GM18505 (cell line): Measurements from ENCODE around the gene RASSF4.

ENCODE experiments used
- ATAC-seq: cut with Tn5 transposase; IDR thresholded peaks from one replicate; pipeline ENCODE4 v1.9.1; 2021; ENCODE audit not compliant: unreplicated experiment
- POLR2A ChIP-seq: IDR thresholded peaks from 4 replicates; pipeline ENCODE4 v1.6.1; 2011; ENCODE audit warnings: borderline replicate concordance; ENCODE audit not compliant: insufficient read depth, insufficient read length; ENCODE audit errors: extremely low read depth

The RASSF4 gene

DNA sequence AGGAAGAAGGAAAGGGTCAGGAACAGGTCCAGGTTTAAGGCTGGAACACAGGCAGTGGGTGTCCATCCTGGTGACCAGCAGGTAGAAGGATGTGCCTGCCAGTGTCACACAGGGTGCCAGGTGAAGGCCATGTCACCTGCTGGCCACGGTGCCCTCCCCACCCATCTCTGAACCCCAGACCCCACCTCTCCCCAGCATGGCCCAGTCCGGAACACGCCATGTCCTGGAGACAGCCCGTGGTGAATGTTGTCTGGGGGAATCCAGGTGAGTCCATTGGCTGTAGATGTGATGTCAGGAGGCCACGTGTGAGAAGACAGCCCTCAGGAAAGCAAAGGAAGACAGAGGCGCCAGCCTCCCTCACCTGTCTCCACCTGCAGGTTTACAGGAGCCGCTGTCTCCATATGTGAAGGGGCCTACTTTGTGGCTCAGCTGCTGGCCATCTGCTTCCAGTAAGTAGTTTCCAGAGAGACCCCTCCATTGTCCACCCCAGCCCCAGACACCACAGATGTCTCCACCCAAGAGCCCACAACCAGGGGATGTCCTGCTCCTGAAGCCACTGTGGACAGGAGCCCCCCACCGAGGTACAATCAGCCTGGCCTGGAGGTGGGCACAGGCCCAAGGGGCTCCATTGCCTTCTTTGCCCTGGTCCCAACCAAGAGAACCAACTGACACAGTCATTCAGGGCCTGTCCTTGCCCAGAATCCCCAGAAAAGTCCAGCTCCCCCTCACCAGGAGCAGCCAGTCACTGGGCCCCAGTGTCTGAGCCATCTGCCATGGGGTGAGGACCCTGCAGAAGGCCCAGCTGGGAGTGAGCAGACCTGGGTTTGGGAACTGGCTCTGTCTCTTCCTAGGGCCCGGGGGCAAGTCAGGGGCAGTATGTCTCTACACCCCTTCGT lies 27.7 kb upstream of the RASSF4 start:
- ATAC-seq = no peak
- TF ChIP-seq POLR2A = no peak

GRCh38 chr10:44932517-44933450 lies 26.8 kb upstream of the RASSF4 start:
- ATAC-seq = peak; percentile 91
- no peak for TF ChIP-seq POLR2A

GRCh38 chr10:44933451-44934321 lies 25.9 kb upstream of the RASSF4 start:
- no peak for TF ChIP-seq POLR2A

GRCh38 chr10:44934416-44935200 lies 25.0 kb upstream of the RASSF4 start:
- no peak for ATAC-seq
- no peak for TF ChIP-seq POLR2A

More at GRCh38 chr10:44933451-44934321, 25.9 kb upstream of the RASSF4 start:
- no peak for ATAC-seq

DNA sequence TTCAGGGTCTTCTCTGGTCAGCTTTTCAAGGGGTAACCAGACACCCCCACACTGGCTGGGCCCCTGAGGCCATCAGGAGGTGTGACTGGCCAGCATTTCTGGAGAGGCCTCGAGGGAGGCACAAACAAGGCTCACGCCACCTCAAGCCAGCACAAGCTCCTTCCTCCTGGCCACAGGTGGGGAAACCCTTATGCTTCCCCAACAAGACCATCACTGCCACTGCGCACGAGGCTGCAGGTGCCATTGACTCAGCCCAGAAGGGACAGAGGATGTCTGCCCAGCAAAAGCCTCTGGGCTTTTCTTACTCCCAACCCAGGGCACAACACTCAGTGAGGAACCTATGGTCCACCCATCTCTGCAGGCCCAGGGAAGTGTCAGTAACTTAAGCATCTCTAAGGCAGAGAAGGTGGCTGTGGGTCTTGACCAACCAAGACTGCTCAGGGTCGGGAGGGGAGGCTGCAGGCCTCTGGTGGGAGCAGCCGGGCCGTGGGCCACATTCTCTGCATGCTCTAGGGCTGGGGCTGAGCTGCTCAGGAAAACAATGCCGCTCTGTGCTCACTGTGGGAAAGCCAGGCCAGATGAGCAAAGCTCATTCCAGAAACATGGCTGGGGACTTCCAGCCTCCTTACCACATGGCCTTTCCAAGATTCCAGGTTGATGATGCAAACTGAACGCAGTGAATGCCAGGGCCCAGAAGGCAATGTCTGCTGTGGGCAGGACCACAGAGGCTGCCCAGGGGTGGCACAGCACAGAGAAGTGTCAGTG lies 24.2 kb upstream of the RASSF4 start:
- ATAC-seq = no peak
- no peak for TF ChIP-seq POLR2A

DNA sequence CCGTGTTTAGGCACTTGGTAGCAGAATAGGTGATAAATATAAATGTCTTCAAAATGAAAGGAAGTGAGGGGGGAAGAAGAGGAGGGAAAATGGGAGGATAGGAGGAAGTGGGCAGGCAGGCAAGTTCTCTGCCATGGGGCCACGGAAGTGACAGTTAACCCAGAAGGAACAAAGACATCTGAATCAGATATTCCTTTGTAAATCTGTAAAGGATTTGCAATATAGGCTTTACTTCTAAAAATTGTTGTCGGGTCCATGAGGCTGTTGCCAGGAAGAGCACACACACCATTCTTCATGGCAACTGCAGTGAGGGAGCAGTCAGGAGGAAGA lies 23.7 kb upstream of the RASSF4 start:
- no peak for ATAC-seq
- no peak for TF ChIP-seq POLR2A

- no peak for TF ChIP-seq POLR2A
- ATAC-seq = no peak
Observed at GRCh38 chr10:44936314-44936975, 23.2 kb upstream of the RASSF4 start.

DNA sequence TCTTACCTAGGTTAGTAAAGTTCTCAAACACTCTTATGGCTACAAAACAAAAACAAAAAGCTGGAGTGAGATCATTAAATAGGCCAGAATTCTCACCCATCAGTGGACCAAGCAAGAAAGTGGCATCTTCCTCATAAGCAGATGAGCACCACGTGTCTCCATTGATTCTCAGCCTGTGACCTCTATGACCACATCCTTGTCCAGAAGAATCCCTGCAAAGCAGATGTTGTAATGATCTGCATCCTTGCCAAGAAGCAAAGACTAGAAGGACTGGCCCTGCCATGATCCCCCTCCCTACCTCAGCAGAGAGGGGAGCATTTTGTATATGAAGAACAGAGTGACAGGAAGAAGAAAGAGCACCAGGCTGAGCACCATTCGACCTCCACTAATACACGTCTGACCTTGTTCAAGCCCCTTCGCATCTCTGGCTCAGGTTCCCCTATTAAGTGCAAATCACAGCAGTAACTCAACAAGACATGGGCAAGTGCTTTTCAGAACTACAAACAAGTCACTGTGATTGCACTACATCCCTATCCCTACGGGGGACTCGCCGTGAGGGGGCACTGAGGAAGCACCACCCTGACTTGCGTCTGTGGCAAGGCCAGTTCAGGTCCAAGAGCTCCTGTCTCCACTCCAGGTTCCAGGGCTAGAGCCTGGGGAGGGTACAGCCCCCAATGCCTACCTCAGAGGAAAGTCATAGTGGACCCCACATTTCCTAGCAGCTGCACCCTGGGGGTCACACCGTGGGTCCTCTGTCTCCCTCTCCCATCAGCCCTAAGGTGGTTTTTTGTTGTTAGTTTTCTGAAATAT lies 22.2 kb upstream of the RASSF4 start:
- no peak for ATAC-seq
- TF ChIP-seq POLR2A = no peak

DNA sequence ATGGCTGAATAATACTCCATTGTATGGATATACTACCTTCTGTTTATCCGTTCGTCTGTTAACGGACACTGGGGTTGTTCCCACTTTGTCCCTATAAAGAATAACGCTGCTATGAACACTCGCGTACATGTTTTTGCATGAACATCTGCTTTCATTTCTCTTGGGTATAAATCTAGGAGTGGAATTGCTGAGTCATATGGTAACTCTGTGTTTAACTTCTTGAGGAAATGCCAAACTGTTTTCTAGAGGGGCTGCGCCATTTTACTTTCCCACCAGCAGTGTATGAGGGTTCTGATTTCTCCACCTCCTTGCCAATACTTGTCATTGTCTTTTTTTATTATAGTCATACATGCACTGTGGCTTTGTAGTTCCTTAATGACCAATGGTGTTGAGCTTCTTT lies 20.6 kb upstream of the RASSF4 start:
- TF ChIP-seq POLR2A = no peak
- no peak for ATAC-seq

DNA sequence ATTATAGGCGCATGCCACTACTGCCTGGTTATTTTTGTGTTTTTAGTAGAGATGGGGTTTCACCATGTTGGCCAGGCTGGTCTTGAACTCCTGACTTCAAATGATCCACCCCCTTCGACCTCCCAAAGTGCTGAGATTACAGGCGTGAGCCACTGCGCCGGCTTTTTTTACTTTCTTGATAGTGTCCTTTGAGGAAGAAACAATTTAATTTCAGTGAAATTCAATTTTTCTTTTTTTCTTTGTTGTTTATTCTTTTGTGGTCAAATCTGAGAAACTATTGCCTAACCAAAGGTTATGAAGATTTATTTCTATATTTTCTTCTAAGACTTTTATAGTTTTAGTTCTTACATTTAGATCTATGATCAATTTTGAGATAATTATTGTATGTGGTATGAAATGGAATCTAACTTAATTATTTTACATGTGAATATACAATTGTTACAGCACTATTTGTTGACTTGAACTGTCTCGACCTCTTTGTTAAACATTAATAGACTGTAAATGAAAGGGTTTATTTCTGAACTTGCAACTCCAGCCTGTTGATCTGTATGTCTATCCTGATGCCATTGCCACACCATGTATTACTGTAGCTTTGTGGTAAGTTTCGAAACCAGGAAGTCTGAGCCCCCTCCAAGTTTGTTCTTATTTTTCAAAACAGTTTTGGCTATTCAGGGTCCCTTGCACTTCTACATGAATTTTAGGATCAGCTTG lies 19.8 kb upstream of the RASSF4 start:
- no peak for TF ChIP-seq POLR2A

GRCh38 chr10:44944354-44944753 lies 15.2 kb upstream of the RASSF4 start:
- TF ChIP-seq POLR2A = no peak
- ATAC-seq = no peak

More for the DNA sequence above, 19.8 kb upstream of the RASSF4 start:
- ATAC-seq = no peak
